Embryonic facial prominence (tissue), 1 donor: ENCODE data around the gene DNAH2.
"Not testable (repeated sequence)": the region's sequence is repeated elsewhere in the genome, so short reads cannot be mapped to it uniquely, and the experiment has no call there.

Experiments used
- DNase-seq: peaks from one replicate; pipeline ENCODE4 v3.0.0-alpha.2; 2016; ENCODE audit errors: extremely low spot score

Gene DNAH2

GRCh38 chr17:7849751-7850504 is 132.4 kb downstream of the DNAH2 start:
- DNase-seq: no peak

- no peak for DNase-seq
These were observed 133.3 kb downstream of the DNAH2 start for GRCh38 chr17:7850701-7851437.

- peak; percentile 85 for DNase-seq
These were observed 134.1 kb downstream of the DNAH2 start for GRCh38 chr17:7851438-7852261.

GRCh38 chr17:7852262-7852670 is 134.7 kb downstream of the DNAH2 start:
- no peak for DNase-seq

GRCh38 chr17:7852919-7853690 is 135.6 kb downstream of the DNAH2 start:
- DNase-seq: no peak

GRCh38 chr17:7853691-7854038 is 136.1 kb downstream of the DNAH2 start:
- DNase-seq: no peak

GRCh38 chr17:7854078-7854777 is 136.7 kb downstream of the DNAH2 start:
- DNase-seq: no peak

- DNase-seq: no peak
These were observed 137.5 kb downstream of the DNAH2 start, which contains the start of gene TMEM88 for GRCh38 chr17:7854851-7855659. TSS of gene TMEM88 (plus strand) at chr17:7855066. CDS start at chr17:7855075, 9 bp downstream.

- DNase-seq: no peak
These were observed 138.1 kb downstream of the DNAH2 start for GRCh38 chr17:7855660-7856010.

GRCh38 chr17:7856011-7856810 is 138.7 kb downstream of the DNAH2 start:
- DNase-seq: no peak

- DNase-seq: peak; percentile 100
These were observed 139.5 kb downstream of the DNAH2 start, which contains the start of gene NAA38 for GRCh38 chr17:7856811-7857712. TSS of gene NAA38 (minus strand) at chr17:7857559. CDS start at chr17:7857463, 96 bp downstream.

GRCh38 chr17:7857713-7858521 is 140.4 kb downstream of the DNAH2 start, which contains the start of gene CYB5D1:
TSS of gene CYB5D1 (plus strand) at chr17:7858003. CDS start at chr17:7858135, 132 bp downstream.
- DNase-seq: peak; percentile 92

GRCh38 chr17:7858522-7858810 is 140.9 kb downstream of the DNAH2 start:
- no peak for DNase-seq

- no peak for DNase-seq
These were observed 141.5 kb downstream of the DNAH2 start for GRCh38 chr17:7859028-7859427.

GRCh38 chr17:7862692-7863437 is 145.3 kb downstream of the DNAH2 start:
- DNase-seq: no peak

- DNase-seq: not testable (repeated sequence)
These were observed 146.8 kb downstream of the DNAH2 start for GRCh38 chr17:7864384-7864783.
